AG09319 (cell line): ENCODE results near the gene CALD1.

Experiments used
- DNase-seq: peaks from one replicate; pipeline ENCODE4 v3.0.0-alpha.2; 2010; ENCODE audit warnings: low read depth; ENCODE audit errors: extremely low read depth
- CTCF ChIP-seq: IDR thresholded peaks from 2 replicates; pipeline ENCODE4 v1.5.1; 2011; ENCODE audit warnings: low read depth, mild to moderate bottlenecking, inconsistent platforms, low read length, moderate library complexity

Gene CALD1

GRCh38 chr7:134910968-134911367, 131.5 kb downstream of the CALD1 start:
- DNase-seq = no peak
- no peak for TF ChIP-seq CTCF

DNA sequence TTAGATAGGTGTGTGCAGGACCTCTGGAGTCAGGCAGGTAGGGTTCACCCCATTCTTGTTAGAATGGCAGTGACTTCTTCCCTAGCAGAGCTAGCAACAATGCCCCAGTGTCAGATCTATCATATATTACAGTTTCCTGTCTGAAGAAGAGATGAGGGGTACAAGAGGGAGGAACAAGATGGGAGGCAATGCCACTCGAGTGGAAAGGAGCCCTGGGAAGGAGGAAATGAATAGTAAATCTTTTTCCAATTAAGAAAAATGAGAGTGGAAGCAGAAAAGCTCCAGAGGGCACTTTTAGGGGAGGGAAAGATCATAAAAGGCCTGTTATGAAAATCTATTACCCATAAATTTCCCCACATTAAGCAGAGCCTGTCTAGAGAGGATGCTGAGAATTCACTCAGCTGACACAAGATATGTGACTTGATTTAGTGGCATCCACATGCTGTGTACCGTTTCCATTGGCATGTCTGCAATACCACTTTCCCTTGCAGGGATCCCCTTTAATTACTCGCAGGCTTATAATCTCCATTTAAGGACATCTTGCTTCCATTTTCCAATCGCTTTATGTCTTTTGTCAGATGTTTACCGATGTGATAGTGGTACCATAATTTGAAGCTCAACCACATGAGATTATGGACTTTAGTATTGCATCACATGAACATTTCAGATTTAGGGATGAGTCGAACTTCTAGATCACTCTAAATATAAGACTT, 136.9 kb downstream of the CALD1 start:
- no peak for TF ChIP-seq CTCF
- no peak for DNase-seq

DNA sequence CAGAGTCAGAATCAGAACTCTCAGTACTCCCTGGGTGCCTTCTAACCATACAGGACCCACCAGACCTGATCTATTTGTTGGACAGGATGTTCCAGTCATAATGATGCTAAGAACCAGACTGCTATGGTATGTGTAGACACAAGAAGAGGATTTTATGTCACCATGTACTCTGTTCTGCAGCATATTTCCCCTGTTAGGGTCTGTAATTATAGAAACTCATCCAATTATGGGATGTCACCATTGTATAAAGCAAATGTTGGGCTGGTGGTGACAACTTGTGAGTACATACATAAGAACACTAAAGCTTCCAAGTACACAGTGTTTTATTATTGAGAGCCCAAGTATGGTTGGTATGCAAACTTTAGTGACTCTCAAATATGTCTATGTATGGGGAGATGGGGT, 139.8 kb downstream of the CALD1 start:
- no peak for TF ChIP-seq CTCF
- DNase-seq = no peak

GRCh38 chr7:134920026-134920753, 140.8 kb downstream of the CALD1 start:
- DNase-seq = peak; percentile 85
- no peak for TF ChIP-seq CTCF

- no peak for DNase-seq
Measured at GRCh38 chr7:134922720-134923704, 143.6 kb downstream of the CALD1 start.

GRCh38 chr7:134925766-134926165, 146.3 kb downstream of the CALD1 start:
- DNase-seq = no peak
- TF ChIP-seq CTCF = no peak

More at GRCh38 chr7:134922720-134923704, 143.6 kb downstream of the CALD1 start:
- TF ChIP-seq CTCF = no peak

DNA sequence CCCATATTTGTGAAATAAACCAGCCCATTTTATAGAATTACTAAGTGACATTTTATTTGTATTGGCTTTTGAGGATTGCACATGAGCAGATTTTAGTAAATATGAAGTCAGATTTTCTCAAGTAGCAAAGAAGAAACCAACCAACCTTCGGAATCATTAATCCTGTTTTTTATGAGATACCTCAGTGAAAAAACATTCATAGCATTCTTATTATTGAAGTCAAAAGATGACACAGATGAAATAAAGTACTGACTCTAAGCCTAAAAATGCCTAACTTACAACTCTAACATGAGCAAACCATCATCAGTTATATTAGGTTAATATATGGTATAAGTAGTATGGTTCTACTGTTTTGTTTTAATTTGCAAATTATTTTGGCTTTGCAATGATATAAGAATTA, 147.0 kb downstream of the CALD1 start:
- no peak for TF ChIP-seq CTCF
- DNase-seq = no peak
